ENCODE results near the gene ANKS1B. TPM values are rescaled to one million over a fixed set of nuclear protein-coding genes. Genes with fewer than 3 reads are reported as not detected.

Gene ANKS1B
- total RNA-seq, 1 donor from 2014 or later = not detected

GRCh38 chr12:99436584-99436983, 548.2 kb downstream of the ANKS1B start:
- DNase-seq = no peak

DNA sequence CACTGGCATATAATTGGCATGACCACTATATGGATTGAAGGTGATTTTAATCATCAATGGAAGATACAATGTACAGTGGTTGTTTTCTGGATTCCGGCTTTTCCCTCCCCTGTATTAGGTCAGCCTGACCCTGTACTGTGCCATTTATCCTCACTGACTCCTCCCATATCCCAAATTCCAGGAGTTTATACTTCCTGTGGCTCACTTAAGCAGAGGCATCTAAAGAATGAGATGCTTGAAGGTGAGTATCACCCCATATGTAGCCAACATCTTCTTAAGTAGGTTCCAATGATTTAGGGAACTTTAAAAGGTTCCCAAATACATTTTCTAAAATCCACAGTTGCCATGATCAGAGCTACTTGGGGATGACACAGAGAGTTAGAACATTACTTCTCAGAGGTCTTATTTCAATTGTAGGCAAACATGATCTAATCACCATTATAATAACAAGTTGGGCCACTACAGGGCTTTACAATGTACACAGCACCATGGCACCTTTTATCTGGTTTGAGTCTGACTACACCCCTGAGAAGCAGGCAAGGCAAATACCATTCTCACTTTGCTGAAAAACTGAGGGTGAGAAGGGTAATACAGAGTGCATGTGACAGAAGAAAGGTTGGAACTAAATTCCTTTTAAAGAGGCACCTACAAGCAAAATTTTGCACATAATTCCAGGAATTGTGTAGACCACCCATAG, 549.5 kb downstream of the ANKS1B start:
- no peak for DNase-seq

DNA sequence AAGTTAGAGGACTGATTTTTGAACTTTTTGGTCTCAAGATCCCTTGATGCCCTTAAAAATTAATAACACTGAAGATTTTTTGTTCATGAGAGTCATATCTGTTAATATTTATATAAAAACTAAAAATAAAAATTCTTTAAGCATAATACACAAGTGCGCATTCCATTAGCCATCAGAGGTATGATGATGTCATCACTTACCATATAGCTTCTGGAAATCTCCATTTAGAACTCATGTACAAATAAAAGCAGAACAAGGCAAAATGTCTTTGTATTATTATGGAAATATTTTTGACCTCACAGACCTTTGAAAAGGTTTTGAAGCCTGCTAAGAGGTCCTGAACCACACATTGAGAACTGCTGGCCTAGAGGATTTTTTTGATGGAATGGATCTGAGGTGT, 551.6 kb downstream of the ANKS1B start:
- no peak for DNase-seq

GRCh38 chr12:99431203-99431602, 553.5 kb downstream of the ANKS1B start:
- no peak for DNase-seq

DNA sequence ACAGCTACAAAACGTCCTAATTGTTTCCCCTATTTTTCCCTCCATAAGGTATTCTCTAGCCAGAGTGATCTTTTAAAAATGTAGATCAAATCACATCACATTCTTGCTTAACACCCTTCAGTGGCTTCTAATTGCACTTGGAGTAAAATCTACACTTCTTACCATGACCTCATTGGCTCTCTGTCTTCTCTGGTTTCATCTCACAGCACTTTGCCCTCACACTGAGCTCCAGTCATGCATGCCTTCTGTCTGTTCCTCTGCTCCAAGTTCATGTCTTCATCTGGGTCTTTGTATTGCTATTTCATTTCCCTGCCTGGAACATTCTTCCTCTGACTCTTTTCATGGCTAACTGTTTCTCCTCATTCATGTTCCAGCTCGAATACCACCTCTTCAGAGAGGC, 557.6 kb downstream of the ANKS1B start:
- no peak for DNase-seq

GRCh38 chr12:99418379-99418778, 566.4 kb downstream of the ANKS1B start:
- DNase-seq = no peak

- no peak for DNase-seq
Measured at GRCh38 chr12:99413751-99414150, 571.0 kb downstream of the ANKS1B start.

DNA sequence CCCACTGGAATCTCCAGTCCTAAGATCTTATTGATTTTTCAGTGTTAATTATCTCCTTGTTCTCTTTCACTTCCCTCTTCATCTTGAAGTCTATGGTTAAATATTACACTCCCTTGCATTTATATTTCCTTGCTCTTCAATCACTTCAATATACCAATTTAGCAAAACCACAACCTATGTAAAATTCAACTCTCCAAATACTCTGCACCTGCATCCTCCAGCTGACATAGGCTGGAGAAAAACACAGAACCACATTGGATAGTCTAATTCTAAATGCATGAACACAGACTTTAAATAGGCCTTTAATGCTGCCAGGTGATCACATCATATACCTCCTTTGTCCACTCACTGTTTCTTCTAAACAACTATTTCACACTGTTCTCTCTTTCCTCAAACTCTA, 591.0 kb downstream of the ANKS1B start:
- no peak for DNase-seq

GRCh38 chr12:99392091-99392850, 592.5 kb downstream of the ANKS1B start:
- no peak for DNase-seq

DNA sequence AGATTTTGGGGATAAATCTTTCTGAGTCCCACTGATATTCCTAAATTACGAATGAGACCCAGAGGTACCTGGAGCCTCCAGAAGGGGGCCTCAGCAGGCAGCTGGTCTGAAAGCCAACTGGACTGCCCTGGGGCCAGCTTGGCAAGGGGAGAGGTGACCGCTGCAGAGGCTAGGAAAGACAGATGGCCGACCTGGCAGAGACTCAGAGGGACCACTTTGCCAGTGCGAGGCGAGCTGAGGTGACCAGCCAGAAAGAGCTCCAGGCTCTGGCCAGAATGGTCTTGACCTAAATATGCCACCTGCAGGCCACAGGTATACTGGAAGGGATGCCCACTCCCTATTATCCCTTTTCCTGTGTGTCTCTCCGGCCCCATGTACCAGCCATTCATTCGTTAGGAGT, 594.0 kb downstream of the ANKS1B start:
- no peak for DNase-seq

- DNase-seq = no peak
Measured at GRCh38 chr12:99389751-99390150, 595.0 kb downstream of the ANKS1B start.

GRCh38 chr12:99388671-99389195, 596.0 kb downstream of the ANKS1B start:
- DNase-seq = no peak

GRCh38 chr12:99387661-99388060, 597.1 kb downstream of the ANKS1B start:
- no peak for DNase-seq

DNA sequence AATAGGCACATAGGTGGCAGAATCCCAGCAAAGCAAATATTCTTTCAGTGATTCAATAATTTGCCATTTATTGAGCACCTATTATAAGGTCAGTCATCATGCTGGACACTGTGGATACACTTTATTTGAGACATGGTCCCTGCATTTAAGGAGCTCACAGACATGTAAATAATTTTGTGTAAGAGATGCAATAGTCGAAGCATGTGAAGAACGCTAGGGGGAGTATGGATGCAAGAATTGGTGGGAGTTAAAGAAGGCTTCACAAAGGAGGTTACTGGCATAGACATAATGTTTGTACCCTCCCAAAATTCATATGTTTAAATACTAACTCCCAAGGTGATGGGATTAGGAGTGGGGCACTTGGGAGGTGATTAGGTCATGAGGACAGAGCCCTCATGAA, 597.8 kb downstream of the ANKS1B start:
- no peak for DNase-seq

DNA sequence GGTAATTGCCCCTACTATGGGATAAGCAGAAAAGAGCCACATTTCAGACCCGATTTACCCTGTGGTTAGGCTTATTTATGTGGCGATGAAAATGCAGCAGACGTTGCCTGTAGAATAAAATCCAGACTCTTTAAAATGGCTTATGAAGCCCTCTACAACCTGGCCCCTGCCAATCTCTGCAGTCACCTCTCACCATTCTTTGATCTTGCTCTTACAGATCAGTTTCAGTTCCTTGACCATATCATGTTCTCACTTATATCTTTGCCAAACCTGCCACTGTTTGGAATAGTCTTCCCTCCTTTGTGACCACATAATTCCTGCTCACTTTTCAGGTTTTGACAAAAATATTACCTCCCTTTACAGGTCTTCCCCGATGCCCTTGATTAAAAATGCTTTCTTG, 601.5 kb downstream of the ANKS1B start:
- no peak for DNase-seq

GRCh38 chr12:99381992-99382391, 602.7 kb downstream of the ANKS1B start:
- DNase-seq = no peak

GRCh38 chr12:99380701-99381100, 604.0 kb downstream of the ANKS1B start:
- DNase-seq = no peak

DNA sequence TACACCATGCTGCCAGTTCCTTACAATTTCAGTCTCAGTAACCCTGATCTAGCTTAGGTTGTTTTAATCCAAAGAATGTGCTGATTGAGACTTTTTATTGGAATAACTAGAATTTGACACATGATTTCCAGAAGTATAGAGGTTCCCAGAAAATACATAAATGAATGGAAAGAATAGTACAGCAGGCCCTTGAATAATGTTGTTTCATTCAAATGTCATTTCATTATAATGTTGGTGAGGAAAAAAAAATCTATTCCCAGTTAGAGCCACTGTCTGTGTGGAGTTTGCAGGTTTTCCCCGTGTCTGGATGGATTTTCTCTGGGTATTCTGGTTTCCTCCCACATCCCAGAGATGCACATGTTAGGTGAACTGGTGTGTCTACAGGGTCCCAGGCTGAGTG, 610.7 kb downstream of the ANKS1B start:
- no peak for DNase-seq

GRCh38 chr12:99372257-99372920, 612.3 kb downstream of the ANKS1B start:
- no peak for DNase-seq

DNA sequence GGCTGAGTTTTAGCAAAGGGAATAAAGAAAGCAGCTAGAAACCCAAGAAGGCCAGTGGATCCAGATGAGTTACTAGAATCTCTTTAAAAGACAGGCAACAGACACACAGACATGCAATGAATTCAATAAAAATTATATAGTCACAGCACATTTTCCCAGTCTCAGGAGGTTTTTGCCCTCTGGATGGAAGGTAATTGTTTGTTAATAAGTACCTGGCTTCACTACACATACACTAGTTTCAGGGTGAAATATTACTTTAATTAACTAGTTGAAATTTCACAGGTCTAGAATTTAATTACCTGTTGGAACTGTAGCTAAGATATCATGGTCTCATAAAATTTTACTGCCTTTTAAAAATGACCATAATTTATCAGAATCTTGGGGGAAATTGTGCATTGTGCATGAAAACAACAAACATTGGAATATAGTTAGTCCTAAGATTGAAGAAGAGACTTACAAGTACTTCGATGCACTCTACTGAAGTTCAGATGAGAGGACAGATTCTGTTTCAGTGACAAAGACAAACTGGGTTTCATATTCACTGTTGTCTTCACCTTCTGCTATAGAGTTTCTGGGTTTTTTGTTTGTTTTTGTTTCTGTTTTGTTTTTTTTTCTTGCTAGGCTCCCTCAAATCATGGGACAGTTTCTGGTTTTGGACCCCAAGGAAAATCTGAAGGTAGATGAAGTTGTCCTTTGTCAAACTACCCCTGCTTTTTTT, 614.2 kb downstream of the ANKS1B start:
- no peak for DNase-seq

DNA sequence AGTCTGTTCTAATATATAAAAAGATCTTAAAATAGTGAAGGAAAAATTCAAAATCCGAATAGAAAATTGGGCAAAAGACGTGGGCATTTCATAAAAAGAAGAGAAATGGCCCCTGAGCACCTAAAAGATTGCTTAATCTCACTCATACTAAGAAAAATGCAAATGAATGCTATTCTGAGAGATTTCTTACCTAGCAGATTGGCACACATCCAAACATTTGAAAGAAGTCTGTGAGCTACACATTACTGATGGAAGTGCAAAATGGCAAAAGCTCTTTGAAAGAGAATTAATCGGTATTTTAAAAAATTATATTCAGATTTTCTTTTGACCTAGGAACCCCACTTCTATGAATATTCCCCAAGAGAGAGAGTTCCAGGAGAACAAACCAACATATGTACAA, 617.6 kb downstream of the ANKS1B start:
- no peak for DNase-seq

- no peak for DNase-seq
Measured at GRCh38 chr12:99352269-99352668, 632.5 kb downstream of the ANKS1B start.

DNA sequence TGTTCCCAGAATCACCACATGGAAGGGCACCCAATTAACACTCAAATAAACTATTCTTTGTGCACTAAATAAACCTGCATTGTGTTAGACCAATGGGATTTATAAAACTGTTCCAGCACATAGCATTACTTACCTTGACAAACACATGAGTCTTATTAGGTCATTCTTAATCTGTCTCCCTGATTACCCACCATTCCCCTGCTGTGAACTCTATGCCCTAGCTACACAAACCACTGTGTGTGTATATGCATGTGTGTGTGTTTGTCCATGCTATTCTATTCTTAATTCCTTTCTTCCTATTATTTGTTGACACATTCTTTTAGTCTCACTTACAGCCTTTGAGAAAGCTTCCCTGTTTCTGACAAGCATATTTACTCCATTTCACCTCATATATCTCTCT, 640.8 kb downstream of the ANKS1B start:
- DNase-seq = no peak

Measured in dermis blood vessel endothelial cell (primary cell).